K562 (cell line): ENCODE measurements around the gene C2orf42. TPM values are rescaled to one million over a fixed set of nuclear protein-coding genes. Genes with fewer than 3 reads are reported as not detected.

ENCODE experiments used
- BRCA1 ChIP-seq, 2 experiments: fragments of 450-650 bp in 1 of 2; sonication (generic) in 1 of 2; formaldehyde crosslinking in 1 of 2; IDR thresholded peaks; 2 replicates each; pipeline versions ENCODE4 v1.5.0 to v1.6.1; 2017 to 2020; ENCODE audit warnings: mild to moderate bottlenecking in 1 of 2, missing genetic modification reagents in 1 of 2
- BRD4 ChIP-seq: fragments of 200-600 bp; sonication (generic); IDR thresholded peaks from 2 replicates; pipeline ENCODE4 v1.6.1; 2017; ENCODE audit warnings: inconsistent platforms
- CHD2 ChIP-seq: IDR thresholded peaks from 2 replicates; pipeline ENCODE4 v1.6.1; 2011; ENCODE audit warnings: low read depth, low read length
- CREB3 ChIP-seq: fragments of 450-650 bp; conservative IDR thresholded peaks from 2 replicates; pipeline ENCODE4 v1.6.1; 2016; ENCODE audit warnings: missing genetic modification characterization, low read depth, mild to moderate bottlenecking, missing compliant biosample characterization, moderate library complexity
- IRF2 ChIP-seq: sonication (generic); formaldehyde crosslinking; IDR thresholded peaks from 2 replicates; pipeline ENCODE4 v1.8.1; 2022; ENCODE audit warnings: mild to moderate bottlenecking, missing genetic modification reagents
- KDM1A ChIP-seq, 2 experiments: fragments of 450-650 bp; IDR thresholded peaks; 2 replicates each; pipeline ENCODE4 v1.6.1; 2016; ENCODE audit warnings: mild to moderate bottlenecking in 2 of 2
- MAFG ChIP-seq: fragments of 450-650 bp; conservative IDR thresholded peaks from 2 replicates; pipeline ENCODE4 v1.6.1; 2016; ENCODE audit warnings: missing genetic modification characterization, missing compliant biosample characterization
- MEF2A ChIP-seq: IDR thresholded peaks from 2 replicates; pipeline ENCODE4 v1.6.1; 2011; ENCODE audit warnings: low read depth, mild to moderate bottlenecking, low read length, moderate library complexity; ENCODE audit not compliant: control insufficient read depth
- MLX ChIP-seq, 2 experiments: fragments of 450-650 bp in 1 of 2; sonication (generic) in 1 of 2; formaldehyde crosslinking; conservative IDR thresholded peaks; 2 replicates each; pipeline versions ENCODE4 v1.4.0 to v1.8.1; 2020 to 2022; ENCODE audit warnings: mild to moderate bottlenecking in 1 of 2, missing genetic modification reagents in 1 of 2
- NFE2 ChIP-seq: IDR thresholded peaks from 2 replicates; pipeline ENCODE4 v1.6.1; 2014; ENCODE audit warnings: antibody characterized with exemption, low read depth
- PHTF2 ChIP-seq: fragments of 250-450 bp; sonication (Bioruptor Pico); IDR thresholded peaks from 2 replicates; pipeline ENCODE4 v1.5.0; 2021; ENCODE audit warnings: mild to moderate bottlenecking
- RFX1 ChIP-seq: fragments of 450-650 bp; IDR thresholded peaks from 2 replicates; pipeline ENCODE4 v1.6.1; 2016; ENCODE audit warnings: mild to moderate bottlenecking, moderate library complexity
- SMARCC2 ChIP-seq: fragments of 450-650 bp; IDR thresholded peaks from 2 replicates; pipeline ENCODE4 v1.6.1; 2017; ENCODE audit warnings: antibody characterized with exemption, moderate library complexity, mild to moderate bottlenecking, low read depth
- TEAD1 ChIP-seq, 2 experiments: fragments of 450-650 bp in 1 of 2; sonication (generic) in 1 of 2; formaldehyde crosslinking; IDR thresholded peaks; 2 replicates each; pipeline versions ENCODE4 v1.4.0 to v1.8.0; 2020 to 2022; ENCODE audit warnings: mild to moderate bottlenecking in 2 of 2, missing genetic modification reagents in 1 of 2
- TOE1 ChIP-seq, 2 experiments: fragments of 450-650 bp in 1 of 2; sonication (generic) in 1 of 2; formaldehyde crosslinking in 1 of 2; IDR thresholded peaks; 2 replicates each; pipeline versions ENCODE4 v1.7.1 to v1.8.0; 2016 to 2022; ENCODE audit warnings: borderline replicate concordance in 2 of 2, mild to moderate bottlenecking in 2 of 2, antibody characterized with exemption in 1 of 2, inconsistent platforms in 1 of 2, low read depth in 1 of 2, missing genetic modification reagents in 1 of 2, moderate library complexity in 1 of 2
- XRCC5 ChIP-seq: fragments of 200-400 bp; formaldehyde crosslinking; IDR thresholded peaks from 2 replicates; pipeline ENCODE4 v1.6.1; 2017; ENCODE audit warnings: low read depth, mild to moderate bottlenecking, low read length
- ZNF407 ChIP-seq: fragments of 450-650 bp; IDR thresholded peaks from 2 replicates; pipeline ENCODE4 v1.6.1; 2016; ENCODE audit warnings: low read depth
- ZNF778 ChIP-seq: fragments of 450-650 bp; formaldehyde crosslinking; IDR thresholded peaks from 2 replicates; pipeline ENCODE4 v1.4.0; 2020; ENCODE audit warnings: mild to moderate bottlenecking, moderate library complexity
- polyA plus RNA-seq, 8 experiments: library from polyadenylated mRNA; depleted of rRNA in 4 of 8; stranded (reverse) in 5 of 8; unstranded in 3 of 8; fragments of >200 nt; fragmentation: Nextera tagmentation in 2 of 8; fragmentation: Illumina TruSeq in 1 of 8; extraction: Ambion mirVana in 2 of 8; extraction: Trizol in 1 of 8; gene quantifications; 2 replicates each; pipeline versions ENCODE4 v1.2.1 to v1.2.3, GENCODE V29; 2011 to 2014; ENCODE audit warnings: inconsistent platforms in 1 of 8, missing spikeins in 1 of 8
- total RNA-seq, 7 experiments: library from RNA; depleted of rRNA in 6 of 7; stranded (reverse); fragments of >200 nt in 6 of 7; fragmentation: Illumina TruSeq in 2 of 7; extraction: Trizol in 2 of 7; gene quantifications; 2 replicates each; pipeline versions ENCODE4 v1.2.1 to v1.2.3, GENCODE V29; 2011 to 2021; ENCODE audit warnings: low replicate concordance in 1 of 7

Gene C2orf42
- total and polyA plus RNA-seq, 9 of the 15 experiments (the other 6 are each of a cell fraction or from before 2014, with no cell fraction given), result 4.6 to 10.9 (median 7.5) TPM

GRCh38 chr2:70141212-70141901 lies 49.5 kb downstream of the C2orf42 start (continued):
- TF ChIP-seq XRCC5 (no peak; the same call in 1 of the 2 replicates), IRF2 (CRISPR knock-in tag) (no peak), MAFG (tag) (no peak), RFX1 (no peak), ZNF407 (no peak), CHD2 (no peak), BRD4 (no peak; the same call in 1 of the 2 replicates), TEAD1 (CRISPR knock-in tag; IDR thresholded peaks at IDR 0.05) (0 out of 4 replicates have a peak, but pooled peaks of 1 of the 2 experiments have one; percentile 19), SMARCC2 (no peak), ZNF778 (CRISPR knock-in tag) (no peak), MLX (CRISPR knock-in tag; conservative IDR thresholded peaks at IDR 0.05) (no peak), TOE1 (IDR thresholded peaks at IDR 0.05; ENCODE audit: borderline replicate concordance) (no peak), TOE1 (CRISPR knock-in tag; IDR thresholded peaks at IDR 0.05; ENCODE audit: borderline replicate concordance, low read depth) (no peak), BRCA1 (IDR thresholded peaks at IDR 0.05) (no peak), BRCA1 (CRISPR knock-in tag; IDR thresholded peaks at IDR 0.05) (no peak), NFE2 (no peak), KDM1A (IDR thresholded peaks at IDR 0.05) (no peak), CREB3 (tag) (0 out of 2 replicates have a peak, but pooled peaks have one; percentile 71), PHTF2 (CRISPR knock-in tag) (no peak), MEF2A (no peak)
